HG03064 (cell line): Measurements from ENCODE around the gene TTC23L.
A peak's percentile ranks its signal among the peaks of the same experiment; 100 is the strongest.
"Not testable (repeated sequence)": the region's sequence is repeated elsewhere in the genome, so short reads cannot be mapped to it uniquely, and the experiment has no call there.

ENCODE experiments used
- ATAC-seq: cut with Tn5 transposase; IDR thresholded peaks from one replicate; pipeline ENCODE4 v1.9.1; 2021; ENCODE audit warnings: low read depth; ENCODE audit not compliant: unreplicated experiment

The TTC23L gene

GRCh38 chr5:34915856-34916192 is 76.9 kb downstream of the TTC23L start:
- no peak for ATAC-seq

GRCh38 chr5:34916518-34916917 is 77.6 kb downstream of the TTC23L start:
- ATAC-seq = no peak

DNA sequence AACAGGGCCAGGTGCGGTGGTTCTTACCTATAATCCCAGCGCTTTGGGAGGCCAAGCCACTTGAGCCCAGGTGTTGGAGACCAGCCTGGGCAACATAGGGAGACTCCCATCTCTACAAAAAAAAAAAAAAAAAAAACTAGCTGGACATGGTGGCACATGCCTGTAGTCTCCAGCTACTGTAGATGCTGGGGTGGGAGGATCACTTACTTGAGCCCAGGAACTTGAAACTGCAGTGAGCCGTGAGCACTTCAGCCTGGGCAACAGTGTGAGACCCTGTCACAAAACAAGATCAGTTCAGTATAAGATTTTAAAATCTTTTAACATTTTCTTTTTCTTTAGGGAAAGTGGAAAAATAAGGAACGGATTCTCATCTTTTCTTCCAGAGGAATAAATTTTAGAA is 79.1 kb downstream of the TTC23L start:
- no peak for ATAC-seq

GRCh38 chr5:34919077-34919476 is 80.1 kb downstream of the TTC23L start:
- no peak for ATAC-seq

- not testable (repeated sequence) for ATAC-seq
Measured at GRCh38 chr5:34923256-34923655, 84.3 kb downstream of the TTC23L start.

DNA sequence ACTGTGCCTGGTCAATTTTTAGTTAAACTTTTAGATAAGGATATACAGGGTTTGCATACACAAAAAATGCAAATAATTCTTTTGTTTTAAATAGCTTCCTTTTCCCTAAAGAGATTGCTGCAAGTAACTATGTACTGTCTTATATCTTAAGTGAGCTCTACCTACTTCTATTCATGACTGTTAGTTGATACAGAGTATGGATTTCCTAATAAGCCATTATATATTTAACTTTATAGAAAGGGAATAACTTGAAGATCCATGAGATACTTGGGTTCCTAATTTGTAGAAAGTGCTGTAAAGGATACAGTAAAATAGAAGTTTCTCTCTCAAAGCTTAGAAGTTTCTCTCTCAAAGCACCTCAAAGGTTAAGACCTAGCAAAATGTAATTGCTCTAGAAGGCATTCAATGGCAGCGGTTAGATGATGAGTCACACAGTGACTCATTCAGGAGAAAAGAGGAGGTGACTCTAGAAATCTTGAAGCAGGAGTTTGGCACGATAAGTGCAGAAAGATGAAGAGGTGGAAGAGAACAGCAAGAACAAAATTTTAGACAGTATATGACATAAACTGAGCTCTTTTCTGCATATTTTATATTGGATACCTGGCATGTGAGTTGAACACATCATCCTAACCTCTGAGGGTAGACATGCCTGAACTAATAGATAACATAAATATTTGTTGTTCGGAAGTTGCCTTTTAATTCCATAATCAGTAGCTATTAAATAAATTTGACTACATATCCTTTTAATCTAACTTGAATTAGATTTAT is 84.9 kb downstream of the TTC23L start:
- ATAC-seq = no peak

- ATAC-seq = no peak
Measured at GRCh38 chr5:34924462-34924765, 85.5 kb downstream of the TTC23L start.

DNA sequence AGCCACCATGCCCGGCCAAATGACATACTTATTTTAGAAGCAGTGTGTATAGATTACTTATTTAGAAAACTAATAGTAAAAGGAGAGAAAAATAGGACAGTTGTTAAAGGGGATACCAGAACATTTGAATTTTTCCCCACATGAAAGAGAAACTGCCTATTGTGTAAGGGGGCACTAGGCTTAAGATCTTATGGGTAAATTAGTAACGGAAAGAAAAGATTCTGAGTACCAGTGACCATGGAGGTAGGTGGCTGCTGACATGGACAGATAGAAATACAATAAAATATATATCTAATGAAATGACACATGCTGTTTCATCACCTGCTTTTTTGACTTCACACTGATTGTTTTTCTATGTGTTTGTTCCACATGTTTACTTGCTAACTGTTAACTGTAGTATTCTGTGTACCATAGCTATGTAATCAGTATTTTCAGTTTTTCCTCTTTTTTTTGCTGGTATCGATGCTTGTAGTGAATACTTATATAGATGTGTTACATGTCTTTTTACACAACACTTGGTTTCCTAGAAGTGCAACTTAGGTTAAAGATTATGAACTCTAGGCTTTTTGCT is 87.4 kb downstream of the TTC23L start:
- ATAC-seq = no peak

DNA sequence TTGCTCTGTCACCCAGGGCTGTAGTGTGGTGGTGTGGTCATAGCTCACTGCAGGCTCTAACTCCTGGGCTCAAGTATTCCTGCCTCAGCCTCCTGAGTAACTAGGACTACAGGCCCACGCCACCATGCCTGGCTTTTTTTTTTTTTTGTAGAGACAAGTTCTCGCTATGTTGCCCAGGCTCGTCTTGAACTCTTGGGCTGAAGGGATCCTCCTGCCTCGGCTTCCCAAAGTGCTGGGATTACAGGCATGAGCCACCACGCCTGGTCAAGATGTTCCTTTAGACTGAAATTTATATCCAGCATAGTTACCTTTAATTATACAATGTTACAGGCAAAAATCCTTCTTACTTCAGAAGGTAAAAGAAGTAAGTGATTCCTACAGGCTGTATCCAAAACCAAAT is 88.8 kb downstream of the TTC23L start:
- no peak for ATAC-seq

- no peak for ATAC-seq
Measured at GRCh38 chr5:34928267-34928666, 89.3 kb downstream of the TTC23L start.

DNA sequence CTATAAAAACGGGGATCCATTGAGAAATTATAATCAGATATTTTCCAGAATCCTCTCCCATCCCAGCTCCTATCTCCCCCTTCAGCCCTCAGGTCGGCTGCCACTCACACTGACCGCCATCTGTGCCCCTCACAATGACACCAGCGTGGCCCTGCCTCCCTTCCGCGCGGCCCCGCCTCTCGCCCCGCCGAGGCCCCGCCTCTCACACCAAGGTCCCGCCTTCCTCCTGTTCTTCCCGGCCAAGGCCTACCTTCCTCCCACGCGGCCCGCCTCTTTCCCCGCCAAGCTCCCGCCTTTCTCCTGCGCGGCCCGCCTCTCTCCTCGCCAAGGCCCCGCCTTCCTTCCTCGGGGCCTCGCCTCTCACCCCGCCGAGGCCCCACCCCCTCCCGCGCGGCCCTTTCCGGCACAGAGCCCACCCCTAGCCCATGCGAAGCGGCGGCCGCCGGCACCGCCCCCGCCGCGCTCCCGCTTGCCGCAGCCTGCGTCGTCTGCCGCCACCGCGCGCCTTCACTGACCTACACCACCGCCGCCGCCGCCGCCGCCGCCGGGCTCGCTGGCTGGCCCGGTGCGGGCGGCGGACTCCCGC is 90.3 kb downstream of the TTC23L start, which contains the start of gene DNAJC21:
Gene DNAJC21 (plus strand): TSS at position 426 of the 586 bp plus-strand sequence. CDS start 261 bp downstream, outside the sequence.
- ATAC-seq = peak; percentile 89

GRCh38 chr5:34929720-34930461 is 90.9 kb downstream of the TTC23L start:
- ATAC-seq = peak; percentile 82

- ATAC-seq = no peak
Measured at GRCh38 chr5:34930462-34930844, 91.5 kb downstream of the TTC23L start.

DNA sequence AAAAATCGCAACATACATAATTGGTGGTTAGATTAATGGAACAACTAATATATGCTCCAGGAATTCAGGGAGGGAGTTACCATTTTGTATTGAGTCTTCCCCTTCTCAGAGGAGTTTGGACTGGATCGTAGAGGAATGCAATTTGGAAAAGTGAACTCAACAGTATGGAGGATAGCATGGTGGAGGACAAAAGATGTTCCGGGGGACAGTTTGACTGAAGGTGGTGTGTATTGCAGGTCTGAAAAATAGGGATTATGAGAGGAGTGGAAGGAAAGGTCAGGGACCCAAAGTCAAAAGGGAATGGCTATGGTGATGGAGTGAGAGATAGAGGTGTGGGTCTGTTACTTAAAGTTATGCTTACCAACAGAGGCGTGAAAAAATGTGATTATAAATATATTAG is 91.9 kb downstream of the TTC23L start:
- ATAC-seq = no peak

DNA sequence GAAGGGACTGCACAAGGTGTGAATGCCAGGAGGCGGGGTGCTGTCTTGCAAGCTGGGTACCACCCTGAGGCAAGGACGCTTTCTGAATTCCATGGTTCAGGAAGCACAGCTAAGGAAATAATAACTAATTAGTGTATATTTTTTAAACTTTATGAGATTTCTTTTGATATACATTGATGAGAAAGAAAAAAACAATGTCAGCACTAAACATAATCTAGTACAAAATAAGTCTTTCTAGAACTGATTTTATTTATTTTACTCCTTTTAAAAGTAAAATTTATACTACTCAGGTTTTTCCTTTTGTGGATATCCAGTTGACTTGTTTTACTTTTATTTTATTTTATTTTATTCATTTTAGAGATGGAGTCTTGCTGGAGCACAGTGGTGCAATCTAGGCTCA is 94.0 kb downstream of the TTC23L start:
- no peak for ATAC-seq

DNA sequence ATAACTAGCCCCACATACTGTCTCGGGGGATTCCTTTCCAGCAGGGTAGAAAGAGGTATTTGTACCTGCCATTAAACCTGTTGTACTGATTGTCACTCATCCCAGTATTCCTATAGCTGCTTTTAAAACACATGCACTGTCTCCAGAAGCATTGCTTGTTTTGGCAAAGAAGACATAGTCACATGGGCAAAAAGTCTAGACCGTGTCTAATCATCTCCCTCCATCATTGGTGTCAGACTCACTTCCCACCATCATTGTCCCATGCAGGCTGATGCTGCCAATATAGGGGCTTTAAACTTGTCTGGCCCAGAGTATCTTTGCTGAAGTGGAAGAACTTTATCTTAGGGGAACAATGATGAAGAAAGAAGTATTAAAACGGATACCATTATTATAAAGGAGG is 103.0 kb downstream of the TTC23L start:
- no peak for ATAC-seq

- no peak for ATAC-seq
Measured at GRCh38 chr5:34944044-34944443, 105.1 kb downstream of the TTC23L start.

- ATAC-seq = no peak
Measured at GRCh38 chr5:34944460-34945047, 105.6 kb downstream of the TTC23L start.
